Subcutaneous preadipocyte (primary cell): ENCODE results near the gene BCAP31. TPM values are rescaled to one million over a fixed set of nuclear protein-coding genes. Genes with fewer than 3 reads are reported as not detected.

Experiments
- small RNA-seq: library from RNA; depleted of rRNA; stranded (forward); fragments of <200 nt; gene quantifications from one replicate; pipeline ENCODE3, GENCODE V24; 2012
- total RNA-seq: library from RNA; depleted of rRNA; stranded (reverse); fragments of >200 nt; gene quantifications from 2 replicates; pipeline ENCODE4 v1.2.3, GENCODE V29; 2012

The BCAP31 gene
- total RNA-seq = 119 and 149 TPM in 2 replicates

DNA sequence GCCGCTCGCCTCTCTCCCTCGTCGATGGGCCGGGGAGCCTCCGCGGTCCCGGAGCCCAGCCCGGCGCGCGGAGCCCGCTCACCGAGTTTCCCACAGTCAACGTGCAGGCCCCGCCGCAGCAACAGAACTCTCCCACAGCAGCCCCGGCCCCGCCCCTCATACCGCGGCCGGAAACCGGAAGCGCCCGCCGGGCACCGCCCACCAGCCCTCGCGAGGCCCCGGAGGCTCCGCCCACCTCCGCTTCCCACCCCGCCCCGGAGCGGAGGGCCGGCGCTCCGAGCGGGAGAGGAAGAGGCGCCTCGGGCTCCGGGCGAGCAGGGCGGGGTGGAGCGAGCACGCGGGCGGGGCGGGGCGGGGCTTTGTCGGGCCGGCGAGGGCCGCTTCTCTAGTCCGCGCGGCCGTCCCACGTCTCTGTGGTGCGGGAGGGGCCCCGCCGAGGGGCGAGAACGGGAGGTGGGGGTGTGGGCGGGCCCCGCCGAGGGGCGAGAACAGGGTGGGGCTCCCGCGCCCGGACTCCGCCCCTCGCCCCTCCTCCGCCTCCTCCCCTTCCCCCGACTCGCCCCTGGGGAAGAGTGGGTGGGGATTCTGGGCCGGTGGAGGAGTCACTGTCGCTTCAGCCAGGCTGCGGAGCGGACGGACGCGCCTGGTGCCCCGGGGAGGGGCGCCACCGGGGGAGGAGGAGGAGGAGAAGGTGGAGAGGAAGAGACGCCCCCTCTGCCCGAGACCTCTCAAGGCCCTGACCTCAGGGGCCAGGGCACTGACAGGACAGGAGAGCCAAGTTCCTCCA lies at the start of gene BCAP31, which contains the start of gene ABCD1:
BCAP31 (minus strand) TSS at position 136 of the 787 bp plus-strand sequence. CDS start 1,143 bp downstream, outside the sequence.
ABCD1 (plus strand) TSS at position 605 of the 787 bp plus-strand sequence. CDS start 411 bp downstream, outside the sequence.

DNA sequence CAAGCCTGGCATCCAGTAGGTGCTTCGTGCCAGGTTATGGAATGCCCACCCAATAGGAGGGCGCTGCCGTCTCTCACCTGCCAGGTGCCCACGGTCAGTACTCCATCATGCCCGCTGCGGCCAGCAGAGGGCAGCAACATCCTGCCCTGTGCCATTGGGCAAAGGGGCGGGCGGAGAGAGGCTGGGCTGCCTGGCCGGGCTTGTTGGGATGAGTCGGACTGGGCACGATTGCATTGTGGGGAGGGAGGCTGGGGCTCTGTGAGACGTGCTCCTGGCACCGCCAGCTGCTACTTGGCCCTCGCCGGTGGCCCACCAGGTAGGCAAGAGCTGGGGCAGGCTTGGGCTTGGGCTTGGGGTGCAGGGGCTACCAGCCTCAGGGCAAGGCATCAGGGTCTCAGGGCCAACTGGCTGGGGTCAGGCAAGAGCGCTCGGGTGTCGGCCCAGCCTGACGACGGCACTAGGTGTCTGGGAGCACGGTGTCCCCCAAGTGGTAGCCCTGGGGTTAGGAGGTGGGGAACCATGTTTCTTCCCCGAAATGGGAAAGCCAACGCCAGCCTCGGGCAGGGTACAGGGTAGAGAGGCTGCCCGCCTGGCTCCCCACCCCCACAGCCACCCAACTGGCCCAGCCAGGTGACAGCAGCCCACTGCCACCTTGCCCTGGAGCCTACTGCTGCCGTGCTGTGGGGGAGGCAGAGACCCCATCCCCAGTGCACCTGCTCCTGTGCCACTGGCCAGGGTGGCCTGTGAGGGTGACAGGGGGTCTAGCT lies 40.0 kb upstream of the BCAP31 start, which contains the start of gene PLXNB3:
PLXNB3 (plus strand) TSS at position 261 of the 767 bp plus-strand sequence. CDS start 1,287 bp downstream, outside the sequence.

DNA sequence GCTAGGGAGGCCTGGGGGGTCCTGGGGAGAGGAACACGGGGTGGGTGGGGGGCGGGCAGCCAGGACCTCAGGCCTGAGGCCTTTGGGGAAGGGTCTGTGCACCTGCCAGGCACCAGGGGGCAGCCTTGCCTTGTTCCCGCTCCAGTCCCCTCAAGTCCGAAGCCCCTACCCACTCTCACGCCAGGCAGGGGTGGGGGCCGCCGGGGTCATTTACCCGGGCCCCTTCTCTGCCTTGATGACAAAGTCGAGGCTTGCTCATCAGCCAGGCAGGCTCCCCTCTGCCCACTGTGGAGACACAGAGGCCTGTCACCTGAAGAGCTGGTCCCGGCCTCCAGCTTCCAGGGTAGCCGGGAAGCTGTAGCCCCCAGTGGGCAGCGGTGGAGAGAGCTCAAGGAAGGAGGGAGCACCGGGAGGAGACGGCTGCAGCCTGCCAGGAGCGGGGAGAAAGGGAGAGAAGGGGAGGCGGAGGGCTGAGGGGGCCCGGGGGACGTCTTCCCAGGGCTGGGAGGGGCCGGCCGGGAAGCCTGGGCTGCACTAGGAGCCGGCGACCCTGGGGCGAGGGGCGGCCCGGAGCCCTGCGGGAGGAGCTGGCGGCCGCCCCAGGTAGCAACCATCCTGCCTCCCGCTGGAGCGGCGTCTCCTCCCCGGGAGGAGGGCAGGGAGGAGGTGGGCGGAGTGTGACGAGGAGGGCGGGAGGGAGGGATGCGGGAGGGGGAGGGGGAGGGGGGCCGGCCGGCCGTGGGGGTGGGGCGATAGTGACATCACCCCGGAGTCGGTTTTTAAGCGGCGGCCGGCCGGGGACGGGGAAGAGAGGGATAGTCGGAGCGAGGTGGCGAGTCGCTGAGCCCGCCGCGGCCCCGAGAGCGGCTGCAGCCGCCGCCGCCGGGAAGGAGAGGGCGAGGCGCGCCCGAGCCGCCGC lies 36.8 kb downstream of the BCAP31 start, which contains the start of gene SLC6A8:
SLC6A8 (plus strand) TSS at position 806 of the 919 bp plus-strand sequence. CDS start 649 bp downstream, outside the sequence.

DNA sequence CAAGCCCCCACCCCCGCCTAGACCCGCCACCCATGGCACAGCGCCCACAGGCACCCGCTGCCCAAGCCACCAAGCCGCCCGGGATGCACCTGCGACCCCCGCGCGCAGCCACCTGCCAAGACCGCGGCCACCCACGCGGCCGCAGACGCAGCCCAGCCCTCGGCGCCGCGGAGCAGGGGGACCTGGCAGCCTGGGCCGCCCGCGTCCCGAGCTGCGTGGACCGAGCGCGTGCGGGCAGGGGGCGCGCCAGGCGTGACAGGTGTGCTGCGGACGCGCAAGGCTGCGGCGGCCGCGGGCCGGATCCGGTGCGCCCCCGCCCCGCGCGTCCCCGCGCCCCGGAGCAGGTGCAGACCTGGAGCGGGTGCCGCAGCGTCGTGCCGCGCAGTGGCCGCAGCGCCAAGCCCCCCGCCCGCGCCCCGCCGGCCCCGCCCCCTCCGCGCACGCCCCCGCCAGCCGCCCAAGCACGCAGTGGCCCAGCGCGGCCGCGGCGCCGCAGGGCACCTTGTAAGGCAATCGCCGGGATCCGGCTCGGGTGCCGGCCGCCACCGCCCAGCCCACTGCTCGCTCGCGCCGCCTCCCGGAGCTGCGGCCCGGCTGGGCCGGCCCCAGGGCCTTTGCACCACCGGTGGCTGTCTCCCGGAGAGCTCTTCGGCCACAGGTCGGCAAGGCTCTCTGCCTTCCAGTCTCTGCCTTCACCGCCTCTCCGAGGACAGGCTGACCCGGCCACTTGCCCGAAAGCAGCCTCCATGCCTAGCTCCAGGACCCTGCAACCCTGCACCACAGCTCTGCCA lies 50.6 kb downstream of the BCAP31 start, which contains the start of gene PNCK:
PNCK (minus strand) TSS at position 386 of the 791 bp plus-strand sequence. CDS start 737 bp downstream, outside the sequence.

Small RNA genes lying within 50 kb of the gene (small RNA-seq; reads per million reads assigned to genes)
- gene RN7SL687P = not detected

Other genes with a start within 250 kb of the BCAP31 start
- gene BGN, start 229.4 kb downstream of the BCAP31 start, total RNA-seq = 3.3 and 11.4 TPM in 2 replicates
- not detected in 2 replicates for gene ATP2B3, start 206.7 kb downstream of the BCAP31 start, total RNA-seq
- gene CCNQ, start 125.2 kb downstream of the BCAP31 start, total RNA-seq = 28.7 and 33.4 TPM in 2 replicates
- under 0.01 TPM in 1 of 2 replicates, not detected in the other for gene DUSP9, start 77.2 kb downstream of the BCAP31 start, total RNA-seq
- gene PNCK, start 50.6 kb downstream of the BCAP31 start, total RNA-seq = not detected in 2 replicates
- gene SLC6A8, start 36.5 kb downstream of the BCAP31 start, total RNA-seq = 6.6 and 8.4 TPM in 2 replicates
- gene ABCD1, start 469 bp upstream of the BCAP31 start, total RNA-seq = 8.4 and 8.8 TPM in 2 replicates
- gene PLXNB3, start 39.9 kb upstream of the BCAP31 start, total RNA-seq = 4.4 and 4.9 TPM in 2 replicates
- 0.39 TPM in 1 of 2 replicates, not detected in the other for gene SRPK3, start 56.7 kb upstream of the BCAP31 start, total RNA-seq
- 50.8 and 64.3 TPM in 2 replicates for gene IDH3G, start 70.0 kb upstream of the BCAP31 start, total RNA-seq
- gene SSR4, start 70.3 kb upstream of the BCAP31 start, total RNA-seq = 102 and 193 TPM in 2 replicates
- under 0.01 and 0.20 TPM in 2 replicates for gene PDZD4, start 106.2 kb upstream of the BCAP31 start, total RNA-seq
- gene L1CAM, start 161.8 kb upstream of the BCAP31 start, total RNA-seq = under 0.01 and 0.39 TPM in 2 replicates
- not detected in 2 replicates for gene AVPR2, start 180.3 kb upstream of the BCAP31 start, total RNA-seq
- 0.37 and 0.39 TPM in 2 replicates for gene ARHGAP4, start 201.9 kb upstream of the BCAP31 start, total RNA-seq
- gene NAA10, start 210.7 kb upstream of the BCAP31 start, total RNA-seq = 70.4 and 74.6 TPM in 2 replicates
- 3.7 TPM in 2 replicates for gene RENBP, start 220.3 kb upstream of the BCAP31 start, total RNA-seq
- gene HCFC1, start 247.4 kb upstream of the BCAP31 start, total RNA-seq = 26.8 and 40.7 TPM in 2 replicates
- 6.5 and 7.3 TPM in 2 replicates for gene TMEM187, start 248.4 kb upstream of the BCAP31 start, total RNA-seq